GM19372 (cell line): ENCODE data around the gene ENC1.

Experiments used
- ATAC-seq: cut with Tn5 transposase; IDR thresholded peaks from one replicate; pipeline ENCODE4 v1.9.1; 2021; ENCODE audit warnings: mild to moderate bottlenecking, low read depth, moderate library complexity; ENCODE audit not compliant: unreplicated experiment

ENC1 gene

DNA sequence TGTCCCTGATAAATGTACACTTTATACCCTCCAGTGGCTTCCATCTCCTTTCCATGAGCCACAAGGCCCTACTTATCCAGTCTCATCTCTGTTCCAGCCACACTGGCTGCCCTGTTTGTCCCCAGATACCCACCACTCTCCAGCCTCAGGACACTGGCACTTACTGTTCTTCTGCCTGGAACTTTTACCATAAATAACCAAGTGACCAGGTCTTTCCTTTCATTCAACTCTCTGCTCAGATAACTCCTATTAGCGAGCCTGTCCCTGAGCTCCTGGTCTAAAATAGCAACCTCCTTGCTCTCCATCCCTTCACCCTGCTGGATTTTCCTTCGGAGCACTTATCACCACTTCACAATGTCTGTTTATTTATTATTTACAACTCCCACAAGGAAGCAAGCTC, 16.6 kb upstream of the ENC1 start:
- ATAC-seq = no peak

DNA sequence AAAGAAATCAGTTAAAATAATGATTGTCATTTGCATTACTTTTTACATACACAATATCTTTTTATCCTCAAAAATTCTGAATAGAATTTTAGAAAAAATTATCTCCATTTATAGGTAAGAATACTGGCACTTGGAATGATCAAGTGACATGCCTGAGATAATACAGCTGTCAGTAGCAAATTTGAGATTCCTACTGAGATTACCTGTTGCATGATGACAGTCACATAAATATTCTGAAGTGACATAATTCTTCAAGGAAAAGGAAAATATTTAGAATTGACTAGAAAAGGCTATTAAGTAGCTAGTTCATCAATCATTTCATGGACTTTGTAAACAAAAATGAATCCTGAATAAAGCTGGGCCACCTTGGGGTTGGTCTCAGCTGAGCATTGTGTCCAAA, 15.2 kb upstream of the ENC1 start:
- no peak for ATAC-seq

DNA sequence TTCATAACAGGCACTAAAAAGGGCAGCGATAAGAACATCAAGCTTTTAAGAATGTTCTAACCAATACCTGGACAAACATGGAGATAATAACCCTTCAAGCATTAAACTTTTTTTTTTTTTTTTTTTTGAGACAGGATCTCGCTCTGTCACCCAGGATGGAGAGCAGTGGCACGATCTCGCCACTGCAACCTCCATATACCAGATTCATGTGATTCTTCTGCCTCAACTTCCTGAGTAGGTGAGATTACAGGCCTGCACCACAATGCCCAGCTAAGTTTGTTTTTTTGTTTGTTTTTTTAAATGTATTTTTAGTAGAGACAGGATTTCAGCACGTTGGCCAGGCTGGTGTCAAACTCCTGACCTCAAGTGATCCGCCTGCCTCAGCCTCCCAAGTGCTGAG, 14.7 kb upstream of the ENC1 start:
- ATAC-seq = no peak

GRCh38 chr5:74653991-74654390, 13.5 kb upstream of the ENC1 start:
- ATAC-seq = no peak

- no peak for ATAC-seq
These were observed 12.0 kb upstream of the ENC1 start for GRCh38 chr5:74652576-74652975.

- no peak for ATAC-seq
These were observed 11.2 kb upstream of the ENC1 start for GRCh38 chr5:74651710-74652109.

DNA sequence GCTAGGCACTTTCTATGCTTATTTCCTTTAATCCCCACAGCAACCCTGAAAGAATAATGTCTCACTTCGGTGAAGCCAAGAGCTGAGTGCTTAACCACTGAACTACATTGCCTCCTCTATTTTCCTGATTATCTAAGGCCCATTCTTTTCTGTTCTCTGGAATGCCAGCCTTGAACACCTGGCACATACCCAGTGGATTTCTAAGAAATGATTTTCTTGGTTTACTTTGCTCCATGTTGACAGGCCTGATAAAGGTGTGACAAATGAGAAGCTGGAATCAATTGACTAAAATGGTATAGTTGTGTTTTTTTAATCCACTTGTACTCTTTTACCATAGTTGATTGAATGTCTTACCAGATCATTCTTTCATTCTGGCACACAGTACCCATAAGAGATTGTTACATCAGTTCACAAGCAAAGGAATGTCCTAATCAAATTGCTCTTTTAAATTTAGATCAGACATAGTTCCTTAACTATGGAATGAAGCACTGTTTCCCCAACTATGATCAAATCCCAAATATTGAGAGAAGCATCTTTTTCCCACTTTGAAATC, 9.0 kb upstream of the ENC1 start:
- no peak for ATAC-seq

DNA sequence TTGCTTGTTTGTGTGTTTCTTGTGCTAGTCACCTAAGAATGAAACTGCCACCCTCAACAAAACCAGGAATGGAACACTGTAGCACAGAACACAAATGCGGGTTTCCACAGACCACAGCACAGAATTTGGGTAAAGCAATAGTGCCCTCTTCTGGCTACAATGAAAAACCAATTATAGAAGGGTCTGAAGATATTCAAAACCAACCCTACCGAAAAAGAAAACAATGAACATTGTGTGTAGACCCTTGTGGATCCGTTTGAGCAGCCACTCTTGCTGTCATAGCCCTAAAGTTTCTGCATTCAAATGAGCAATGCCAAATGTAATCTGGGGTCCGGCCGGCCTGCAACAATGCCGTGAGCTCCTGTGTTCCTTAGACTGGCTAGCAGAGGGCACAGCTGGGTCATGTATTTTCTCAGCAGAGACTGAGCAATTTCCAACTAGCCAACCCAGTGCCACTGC, 8.3 kb upstream of the ENC1 start:
- ATAC-seq = peak; percentile 67

GRCh38 chr5:74647096-74647495, 6.6 kb upstream of the ENC1 start:
- ATAC-seq = no peak

GRCh38 chr5:74643111-74643562, 2.6 kb upstream of the ENC1 start:
- ATAC-seq = no peak

DNA sequence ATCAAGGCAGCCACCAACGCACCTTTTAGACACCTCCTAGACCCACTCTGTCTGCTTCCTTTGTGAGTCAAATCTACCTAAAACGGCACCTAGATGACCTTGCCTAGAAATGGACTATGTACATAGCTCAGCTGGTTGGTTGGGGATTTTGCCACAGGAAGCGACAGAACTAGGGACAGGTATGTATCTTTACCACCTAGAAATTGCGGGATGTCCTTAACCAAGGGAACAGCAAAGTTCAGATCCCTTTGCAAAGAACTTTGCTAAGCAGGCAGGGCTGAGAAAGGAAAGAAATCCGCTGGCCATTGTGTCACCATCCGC, 2.0 kb upstream of the ENC1 start:
- no peak for ATAC-seq

DNA sequence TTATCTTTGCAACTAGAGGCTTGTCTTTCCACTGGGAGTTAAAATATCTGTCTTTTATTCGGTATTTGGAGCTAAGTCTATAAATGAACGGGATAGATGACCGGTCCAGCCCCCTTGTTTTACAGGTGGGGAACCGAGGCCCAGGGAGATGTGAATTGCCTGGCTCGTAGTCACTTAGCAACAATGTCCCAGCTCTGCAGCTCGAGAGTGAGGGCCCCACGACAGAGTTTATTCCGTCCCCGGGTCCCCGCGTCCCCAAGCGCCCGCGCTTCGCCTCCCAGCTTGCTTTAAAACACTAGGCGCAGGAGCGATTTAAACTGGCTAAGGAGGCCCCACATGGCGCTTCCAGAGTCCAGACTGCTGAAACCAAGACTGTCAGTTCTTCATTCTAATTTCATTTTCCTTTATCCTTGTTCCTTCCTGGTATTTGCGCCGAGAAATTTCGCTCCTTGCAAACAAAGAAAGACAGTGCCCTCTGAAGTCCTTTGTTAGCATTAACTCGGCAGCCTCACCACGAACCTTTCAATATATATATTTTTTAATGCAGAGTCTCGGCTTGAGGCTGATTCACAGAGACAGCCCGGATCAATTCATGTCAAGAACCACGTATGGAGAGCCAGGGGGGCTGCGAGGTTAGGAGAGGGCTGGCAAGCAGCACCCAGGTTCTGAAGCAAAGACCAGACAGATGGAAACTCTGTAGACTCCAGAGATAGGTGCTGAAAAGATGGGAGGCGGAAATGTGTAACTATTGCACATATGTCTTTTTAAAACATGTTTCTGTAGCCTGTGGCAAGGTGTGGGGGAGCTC, 1.4 kb upstream of the ENC1 start:
- no peak for ATAC-seq

GRCh38 chr5:74640954-74641734, 616 bp upstream of the ENC1 start:
- ATAC-seq = peak; percentile 21

DNA sequence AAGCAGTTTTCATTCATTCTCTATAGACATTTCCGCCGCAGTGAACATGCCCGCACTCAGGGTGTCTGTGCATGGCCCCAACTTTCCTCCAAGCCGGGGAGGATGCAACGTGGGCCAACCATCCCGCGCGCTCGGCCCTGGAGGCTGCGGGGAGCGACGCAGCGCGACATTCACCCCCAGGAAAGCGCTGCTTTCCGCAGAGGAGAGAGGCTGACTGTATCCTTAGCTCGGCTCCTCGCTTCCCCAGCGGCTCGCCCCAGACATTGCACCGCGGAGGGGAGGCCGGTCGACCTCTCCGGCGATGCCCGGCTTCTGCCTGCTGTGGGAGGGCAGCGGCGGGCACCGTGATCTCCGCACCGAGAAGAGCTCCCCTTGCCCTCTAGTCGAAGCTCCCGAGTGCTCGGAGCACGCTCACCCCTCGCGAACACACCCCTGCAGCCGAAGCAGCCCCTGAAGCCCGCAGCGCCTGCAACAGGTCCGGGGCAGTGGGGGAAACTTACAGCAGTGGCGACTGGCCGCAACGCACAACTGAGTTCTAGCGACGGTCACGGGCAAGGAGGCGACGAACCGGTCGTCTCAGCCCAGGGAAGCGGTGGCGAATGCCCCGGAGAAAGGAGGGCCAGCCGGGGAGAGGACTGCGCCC, 600 bp downstream of the ENC1 start:
- ATAC-seq = peak; percentile 17

DNA sequence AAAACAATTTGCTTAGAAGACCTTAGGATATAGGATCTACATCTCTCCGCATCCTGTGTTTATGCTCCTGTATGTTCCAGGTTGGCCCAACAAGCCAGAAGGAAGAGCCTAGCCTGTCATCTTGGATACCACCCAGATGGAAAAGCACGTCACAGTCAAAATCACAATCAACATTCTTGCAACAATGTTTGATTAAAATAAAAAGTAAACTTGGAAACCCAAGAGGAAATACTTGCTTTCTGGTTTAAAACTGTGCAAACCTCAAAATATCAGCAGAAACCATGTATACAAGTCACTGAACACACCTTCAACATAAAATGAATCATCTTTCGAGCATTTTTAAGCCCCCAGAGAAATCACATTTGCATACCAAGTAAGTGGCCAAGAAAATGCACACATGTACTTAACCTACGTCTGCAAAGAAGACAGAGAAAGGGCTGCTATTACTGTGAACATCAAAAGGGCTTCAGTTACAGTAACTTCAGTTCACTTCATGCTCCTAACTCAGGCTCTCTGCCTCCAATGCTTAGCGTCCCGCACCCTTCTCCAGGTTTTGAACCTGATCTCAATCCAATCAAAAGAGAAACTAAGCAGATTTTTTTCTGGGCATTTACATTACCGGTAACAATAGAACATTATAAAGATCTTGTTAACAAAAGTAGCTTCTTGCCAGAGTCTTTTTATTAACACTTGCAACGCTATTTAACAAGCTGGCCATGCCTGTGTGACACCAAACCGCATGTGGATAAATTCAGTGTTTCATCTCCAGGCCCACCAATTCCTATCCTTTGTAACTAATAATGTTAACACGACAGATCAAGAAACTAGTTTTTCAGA, 1.3 kb downstream of the ENC1 start:
- ATAC-seq = no peak

- ATAC-seq = no peak
These were observed 2.0 kb downstream of the ENC1 start for GRCh38 chr5:74638544-74638969.

- ATAC-seq = no peak
These were observed 4.0 kb downstream of the ENC1 start for GRCh38 chr5:74636552-74636951.

GRCh38 chr5:74636149-74636548, 4.4 kb downstream of the ENC1 start:
- ATAC-seq = no peak

- no peak for ATAC-seq
These were observed 5.8 kb downstream of the ENC1 start for GRCh38 chr5:74634611-74635286.

DNA sequence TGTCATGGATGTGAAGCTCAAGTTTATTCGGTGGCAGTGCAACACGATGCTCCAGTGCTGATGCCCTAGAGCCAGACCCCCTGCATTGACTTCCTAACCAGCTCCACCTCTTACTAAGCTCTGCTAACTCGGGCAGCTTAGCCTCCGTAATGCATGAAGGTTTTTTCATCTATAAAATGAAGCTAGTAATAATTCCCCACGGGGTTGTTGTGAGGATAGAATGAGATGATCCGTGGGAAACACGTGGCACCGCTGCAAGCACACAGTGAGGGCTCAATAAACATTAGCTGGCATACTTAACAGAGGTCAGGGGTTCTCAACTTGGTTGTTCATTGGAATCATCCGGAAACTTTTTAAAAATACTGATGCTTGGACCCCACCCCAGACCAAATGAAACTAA, 6.8 kb downstream of the ENC1 start:
- no peak for ATAC-seq
